Activated gamma-delta T cell treated with anti-CD3 and anti-CD28 coated beads, Interleukin-2, amount 50 U/mL, for 16 hours (primary cell): ENCODE results near the gene FAM229B.
"Not testable (repeated sequence)": the region's sequence is repeated elsewhere in the genome, so short reads cannot be mapped to it uniquely, and the experiment has no call there.

ENCODE experiments used
- DNase-seq: peaks from one replicate; pipeline ENCODE4 v3.0.0-alpha.2; 2020; ENCODE audit warnings: low read depth

Gene FAM229B

DNA sequence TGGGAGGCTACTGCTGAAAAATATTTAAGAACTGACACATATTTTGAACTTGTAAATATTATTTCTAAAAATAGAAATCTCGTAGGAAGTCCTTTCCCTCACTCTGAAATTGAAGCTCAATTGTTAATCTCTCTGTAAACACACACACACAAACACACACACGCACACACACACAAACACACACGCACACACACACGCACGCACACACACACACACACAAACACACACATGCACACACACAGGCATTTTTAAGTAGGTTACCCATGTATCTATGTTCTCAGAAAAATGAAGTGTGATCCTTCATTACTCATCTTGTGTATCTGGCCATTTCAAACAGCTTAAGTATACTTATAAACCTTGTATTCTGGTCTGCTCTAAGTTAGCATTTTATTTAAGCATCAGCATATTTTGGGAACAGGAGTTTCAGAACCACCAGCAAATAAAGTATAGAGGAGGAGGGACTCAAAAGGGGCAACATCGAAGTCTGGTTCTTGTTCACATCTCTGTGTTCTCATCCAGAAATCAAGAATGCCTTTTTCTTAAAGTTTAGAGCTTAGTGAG is 21.9 kb upstream of the FAM229B start:
- no peak for DNase-seq

DNA sequence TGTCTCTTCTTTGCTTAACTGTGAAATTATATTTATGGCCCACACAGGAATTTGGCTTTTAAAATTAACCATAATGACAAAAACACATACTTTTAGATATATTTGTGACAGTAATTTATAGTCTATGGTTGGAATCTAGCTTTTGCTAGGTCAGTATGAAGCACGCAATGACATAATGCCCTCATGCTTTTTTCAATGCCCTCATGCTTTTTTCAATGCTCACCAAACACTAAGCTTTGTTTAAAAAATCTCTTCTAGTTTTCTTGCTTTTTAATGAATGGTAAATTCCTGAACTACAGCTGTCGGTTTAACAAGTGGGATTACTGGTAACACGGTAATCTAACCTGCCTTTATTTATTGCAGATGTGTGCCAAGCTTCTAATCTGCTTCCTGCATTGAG is 20.8 kb upstream of the FAM229B start:
- no peak for DNase-seq

DNA sequence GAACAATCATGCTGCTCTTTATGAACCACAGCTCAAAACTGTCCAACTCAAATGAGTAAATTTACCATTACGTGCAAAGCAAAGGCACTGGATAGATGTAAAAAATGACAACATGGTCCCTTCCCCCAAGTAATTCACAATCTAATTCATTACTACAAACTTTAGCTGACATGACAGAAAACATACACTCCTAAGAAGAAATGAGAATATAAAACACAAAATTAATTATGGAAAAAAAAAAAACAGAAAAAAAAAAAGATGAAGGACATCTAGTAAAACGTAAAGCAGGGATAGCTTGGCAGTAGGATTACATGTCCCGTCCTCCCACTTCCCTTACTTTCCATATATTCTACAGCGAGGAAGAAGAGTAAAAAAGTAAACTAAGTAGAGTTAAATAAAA is 5.8 kb upstream of the FAM229B start:
- DNase-seq, result no peak

DNA sequence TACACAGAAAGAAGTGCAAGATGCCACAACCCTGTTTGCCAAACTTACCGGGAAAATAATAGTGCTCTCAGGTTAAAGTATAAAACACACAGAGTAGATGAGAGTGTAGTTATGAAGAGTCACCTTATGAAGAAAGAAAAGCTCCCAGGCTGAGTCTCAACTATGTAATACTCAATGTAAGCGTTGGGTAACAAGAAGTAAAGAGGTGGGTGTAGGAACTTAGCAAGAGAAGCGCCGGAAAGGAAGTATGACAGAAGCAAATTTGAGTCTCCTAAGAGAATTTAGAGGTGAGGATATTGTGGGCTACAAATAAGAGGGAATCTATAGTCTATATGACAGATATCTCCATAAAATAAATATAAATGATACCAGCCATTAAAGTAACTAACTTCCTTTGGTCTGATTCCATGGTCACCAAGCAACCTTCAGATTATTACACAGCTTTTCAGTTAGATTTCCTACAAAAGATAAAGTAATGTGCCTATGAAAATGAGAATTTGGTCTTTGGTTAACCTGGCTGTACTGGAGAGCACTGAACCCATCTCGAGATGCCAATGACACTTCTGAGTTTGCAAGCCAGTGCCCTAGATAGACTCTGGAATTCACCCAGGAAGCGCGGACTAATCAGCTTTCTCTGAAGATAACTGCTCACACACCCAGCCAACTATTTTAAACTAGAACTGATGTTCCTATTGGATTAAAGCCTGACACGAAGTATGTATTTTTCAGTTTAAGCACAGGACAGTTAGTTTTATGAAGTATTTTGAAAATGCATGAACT is 1.9 kb upstream of the FAM229B start:
- no peak for DNase-seq

DNA sequence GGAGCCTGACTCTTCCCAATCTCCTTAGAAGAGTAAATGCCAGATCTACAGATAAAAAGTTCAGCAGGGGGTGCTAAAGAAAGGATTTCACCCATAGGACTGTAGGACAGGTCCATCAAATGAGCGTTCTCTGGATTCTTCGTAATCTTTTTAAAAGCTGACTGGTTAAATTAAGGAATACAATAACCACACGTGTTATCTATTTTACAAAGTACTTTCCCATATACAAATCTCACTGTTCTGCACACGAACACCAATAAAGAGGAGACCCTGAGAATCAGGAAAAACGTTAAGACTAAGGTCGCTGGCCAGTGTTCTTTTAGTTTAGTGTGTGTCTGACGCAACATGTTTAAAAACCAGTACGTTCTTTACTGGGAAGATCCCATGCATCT is 651 bp upstream of the FAM229B start:
- DNase-seq, result no peak

DNA sequence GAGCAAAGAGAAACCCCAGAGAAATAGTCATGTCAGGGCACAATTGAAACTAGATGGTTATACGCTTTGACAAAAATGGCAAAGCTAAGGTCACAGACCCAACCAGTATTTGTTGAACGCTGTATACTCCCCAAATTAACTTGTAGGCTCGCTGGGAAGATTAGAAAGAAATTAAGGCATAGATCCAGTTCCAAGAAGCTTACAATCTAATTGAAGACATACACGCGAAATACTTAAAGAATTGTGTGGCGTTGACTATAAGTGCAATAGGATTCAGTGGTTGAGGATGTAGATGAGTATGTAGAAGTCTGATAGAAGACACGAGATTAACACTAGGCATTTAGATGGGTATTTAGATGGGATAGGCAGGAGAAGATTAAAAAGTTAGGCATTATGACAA is 525 bp downstream of the FAM229B start:
- no peak for DNase-seq

DNA sequence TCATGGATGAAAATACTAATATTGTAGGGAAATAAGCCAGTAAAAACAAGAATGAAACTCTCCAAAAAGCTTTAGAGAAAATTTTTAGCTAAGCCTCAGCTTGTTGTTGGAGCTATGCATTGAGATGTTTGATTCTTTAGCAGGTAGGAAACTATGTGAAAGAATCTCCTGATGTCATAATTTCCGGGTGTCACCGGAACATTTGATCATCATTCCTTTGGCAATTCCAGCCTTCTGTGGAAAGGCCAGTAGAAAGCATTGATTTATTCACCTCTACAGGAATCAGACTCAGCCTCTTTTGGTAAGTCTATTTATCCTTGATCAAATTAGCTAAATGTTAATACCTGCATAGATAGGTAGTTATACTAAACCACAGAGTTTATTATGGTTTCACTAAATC is 9.5 kb downstream of the FAM229B start:
- DNase-seq, result no peak

DNA sequence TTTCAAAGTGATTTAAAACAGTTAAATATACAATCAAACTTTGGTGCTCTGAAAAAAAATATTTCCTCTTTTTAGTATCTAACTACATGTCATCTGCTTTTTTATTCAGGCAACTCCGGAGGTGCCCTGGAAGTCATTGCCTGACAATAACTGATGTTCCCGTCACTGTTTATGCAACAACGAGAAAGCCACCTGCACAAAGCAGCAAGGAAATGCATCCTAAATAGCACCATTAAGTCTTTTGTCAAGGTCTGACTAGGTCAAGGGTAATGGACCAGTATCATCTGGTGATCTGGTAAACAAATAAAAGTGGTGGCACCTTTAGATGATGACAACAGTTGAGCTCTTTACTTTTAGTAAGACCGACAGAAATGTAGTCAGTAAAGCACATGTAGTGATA is 13.2 kb downstream of the FAM229B start:
- DNase-seq, result no peak

DNA sequence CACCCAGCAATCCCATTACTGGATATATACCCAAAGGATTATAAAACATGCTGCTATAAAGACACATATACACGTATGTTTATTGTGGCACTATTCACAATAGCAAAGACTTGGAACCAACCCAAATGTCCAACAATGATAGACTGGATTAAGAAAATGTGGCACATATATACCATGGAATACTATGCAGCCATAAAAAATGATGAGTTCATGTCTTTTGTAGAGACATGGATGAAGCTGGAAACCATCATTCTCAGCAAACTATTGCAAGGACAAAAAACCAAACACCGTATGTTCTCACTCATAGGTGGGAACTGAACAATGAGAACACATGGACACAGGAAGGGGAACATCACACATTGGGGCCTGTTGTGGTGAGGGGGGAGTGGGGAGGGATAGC is 18.6 kb downstream of the FAM229B start:
- DNase-seq, result not testable (repeated sequence)

DNA sequence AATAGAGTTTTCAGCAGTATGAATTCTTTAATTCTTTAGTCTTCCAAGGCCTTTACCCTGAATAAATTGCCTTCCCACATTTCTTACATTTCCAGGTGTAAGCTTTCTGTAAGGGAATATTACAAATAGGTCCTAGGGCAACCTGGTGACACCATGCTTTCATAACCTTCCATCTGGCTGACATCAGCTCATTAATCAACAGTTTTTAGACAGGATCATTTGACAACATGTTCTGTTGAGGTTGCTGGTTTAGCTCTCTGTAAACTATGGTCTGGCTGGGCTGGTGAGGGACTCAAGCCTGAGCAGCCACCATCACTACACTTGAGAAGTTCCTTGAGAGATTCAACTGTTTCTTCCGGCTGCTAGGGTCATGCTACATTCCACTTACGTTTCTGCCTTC is 19.2 kb downstream of the FAM229B start:
- no peak for DNase-seq

DNA sequence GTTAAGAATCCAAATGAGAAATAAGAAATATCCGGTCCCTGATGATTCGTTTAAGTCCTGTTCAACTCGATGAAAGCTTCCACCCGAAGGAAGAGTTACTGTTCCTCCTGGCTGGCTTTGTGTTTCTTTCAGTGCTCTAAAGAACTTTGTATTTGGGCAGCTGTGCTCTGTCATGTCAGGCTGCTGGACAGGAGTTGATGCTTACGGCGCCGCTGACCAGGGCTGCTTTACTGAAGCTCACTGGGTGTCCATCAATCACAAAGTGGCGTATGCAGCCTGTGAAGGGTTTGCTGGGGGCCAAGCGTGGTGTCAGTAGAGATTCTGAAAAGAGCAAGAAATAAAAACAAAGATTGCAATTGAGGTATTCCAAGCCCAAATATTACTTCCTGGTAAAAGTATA is 21.9 kb downstream of the FAM229B start:
- DNase-seq, result no peak

DNA sequence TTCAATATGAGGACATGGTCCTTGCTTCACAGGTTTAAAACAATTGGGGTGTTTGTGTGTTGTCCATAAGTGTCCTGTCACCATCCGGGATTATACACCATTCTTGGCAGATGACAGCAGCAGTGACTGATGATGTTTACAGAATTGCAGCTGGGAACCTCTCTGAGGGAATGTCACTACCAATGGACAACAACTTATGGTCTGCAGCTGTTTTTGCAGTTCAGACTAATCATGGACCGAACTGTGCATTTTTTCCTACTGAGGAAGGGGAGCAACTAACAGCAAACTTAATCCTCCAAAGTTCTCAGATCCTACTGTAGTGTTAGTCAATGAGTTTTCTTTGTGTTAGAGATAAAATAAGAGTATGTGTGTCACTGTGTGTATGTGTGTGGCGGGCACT is 26.0 kb downstream of the FAM229B start:
- no peak for DNase-seq

DNA sequence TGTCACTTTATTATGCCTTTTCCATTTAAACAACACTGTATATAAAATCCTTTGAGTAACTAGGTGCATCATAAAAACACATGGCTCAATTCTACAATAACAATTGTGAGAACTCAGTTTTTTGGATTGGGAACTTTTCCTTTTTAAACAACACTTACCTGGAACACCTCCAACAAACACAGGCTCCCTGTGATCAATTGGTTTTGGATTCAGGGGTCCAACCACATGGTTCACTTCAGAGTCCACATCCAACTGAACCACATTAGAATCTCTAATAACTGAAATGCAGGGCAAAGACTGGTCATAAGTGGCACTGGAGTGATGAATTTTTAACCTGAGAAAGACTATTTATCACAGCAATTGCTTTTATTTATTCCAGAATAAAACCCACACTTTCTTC is 26.5 kb downstream of the FAM229B start:
- no peak for DNase-seq

DNA sequence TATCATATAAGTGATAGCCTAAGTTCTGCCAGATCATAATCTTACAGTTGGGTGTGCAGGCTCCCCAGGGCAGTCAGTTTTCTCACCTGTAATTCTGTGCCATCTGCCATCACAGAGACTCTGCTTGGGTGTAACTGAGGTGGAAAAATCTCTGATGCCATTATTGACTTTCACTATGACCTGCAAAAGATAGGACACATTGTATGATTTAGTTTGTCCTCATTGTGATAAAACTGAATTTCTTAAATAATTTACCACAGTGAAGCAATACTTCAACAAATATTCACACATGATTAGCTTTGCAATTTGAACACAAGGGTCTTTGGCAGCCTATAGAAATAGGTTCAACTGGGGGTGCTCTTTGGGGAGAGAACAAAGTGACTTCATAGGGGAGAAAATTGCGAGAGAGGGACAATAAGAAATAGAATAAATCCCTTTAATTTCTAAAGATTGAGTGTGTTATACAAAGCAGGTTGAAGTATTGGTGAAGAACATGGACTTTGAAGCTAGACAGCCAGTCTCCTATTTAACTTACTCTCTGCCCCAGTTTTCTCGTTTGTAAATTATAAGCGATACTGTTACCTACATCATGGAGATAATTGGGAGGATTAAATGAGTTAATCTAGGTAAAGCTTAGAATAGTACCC is 27.3 kb downstream of the FAM229B start:
- no peak for DNase-seq

DNA sequence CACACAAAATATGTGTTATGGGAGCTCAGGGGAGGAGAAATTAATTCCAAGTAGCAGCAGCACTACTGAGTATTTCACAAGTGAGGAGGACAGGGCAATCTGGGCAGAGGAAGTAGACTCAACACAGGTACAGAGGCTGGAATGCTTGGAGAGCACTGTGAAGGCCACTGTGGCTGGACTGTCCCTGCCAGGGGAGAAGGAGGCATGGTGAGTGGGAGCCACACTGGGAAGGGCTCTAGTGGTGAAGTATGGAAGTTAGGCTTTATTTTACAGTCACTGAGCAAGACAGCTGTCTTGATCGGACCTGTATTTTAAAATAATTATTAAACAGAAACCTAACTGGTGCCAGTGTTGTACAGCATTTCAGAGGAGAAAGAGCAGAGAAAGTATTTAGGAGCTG is 28.8 kb downstream of the FAM229B start:
- no peak for DNase-seq

DNA sequence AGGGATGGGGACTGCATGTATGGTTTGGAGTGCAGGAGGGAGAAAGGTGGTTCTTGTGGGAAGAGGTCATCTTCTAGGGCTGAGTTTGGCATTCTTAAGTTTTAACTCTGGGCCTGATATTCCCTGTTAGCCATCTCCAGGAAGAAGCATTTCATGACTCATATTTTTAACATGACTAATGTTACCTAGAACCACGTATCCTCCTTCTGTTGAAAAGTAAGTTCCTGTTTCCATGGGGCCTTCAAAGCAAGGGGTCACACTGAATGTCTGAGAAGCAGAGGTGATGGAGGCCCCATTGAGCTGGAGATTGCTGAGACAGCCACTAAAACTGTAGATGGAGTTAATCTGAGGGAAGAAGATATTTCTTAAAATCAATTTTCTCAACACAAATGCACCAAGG is 30.2 kb downstream of the FAM229B start:
- no peak for DNase-seq

DNA sequence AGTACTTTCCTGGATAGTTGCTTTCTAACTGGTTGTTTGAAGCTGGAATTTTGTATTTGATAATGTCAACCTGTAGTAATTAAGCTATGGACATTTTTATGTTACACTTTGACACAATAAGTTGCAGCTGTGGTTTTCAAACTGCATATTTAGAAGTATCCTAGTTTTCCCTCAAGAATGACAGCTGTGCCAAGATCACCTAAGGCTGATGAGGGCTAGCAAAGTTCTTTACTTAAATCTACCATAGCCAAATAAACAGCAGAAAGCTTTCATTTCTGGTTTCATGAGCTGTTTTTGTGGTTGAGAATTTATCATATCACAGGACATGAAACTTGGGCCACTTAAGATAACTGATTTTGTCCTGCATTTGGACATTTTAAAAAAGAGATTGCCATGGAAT is 30.6 kb downstream of the FAM229B start:
- DNase-seq, result no peak

DNA sequence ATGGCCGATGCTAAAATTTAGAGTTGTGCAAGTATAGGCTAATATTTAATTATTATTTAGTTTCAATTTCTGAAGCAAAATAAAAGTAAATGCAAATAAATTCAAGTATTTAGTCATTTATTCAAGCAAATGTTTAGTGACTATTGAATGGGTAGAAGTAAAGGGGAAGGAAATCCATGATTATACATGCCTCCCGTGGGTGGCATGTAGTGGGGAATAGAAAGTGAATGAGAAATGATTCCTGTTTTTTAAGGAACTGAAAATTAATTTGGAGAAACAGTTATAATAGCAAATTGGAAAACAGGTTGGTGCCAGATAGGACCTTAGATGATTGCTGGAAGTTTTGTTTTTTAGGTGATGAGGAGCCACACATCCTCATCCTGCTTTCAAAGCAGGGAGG is 35.4 kb downstream of the FAM229B start:
- no peak for DNase-seq

DNA sequence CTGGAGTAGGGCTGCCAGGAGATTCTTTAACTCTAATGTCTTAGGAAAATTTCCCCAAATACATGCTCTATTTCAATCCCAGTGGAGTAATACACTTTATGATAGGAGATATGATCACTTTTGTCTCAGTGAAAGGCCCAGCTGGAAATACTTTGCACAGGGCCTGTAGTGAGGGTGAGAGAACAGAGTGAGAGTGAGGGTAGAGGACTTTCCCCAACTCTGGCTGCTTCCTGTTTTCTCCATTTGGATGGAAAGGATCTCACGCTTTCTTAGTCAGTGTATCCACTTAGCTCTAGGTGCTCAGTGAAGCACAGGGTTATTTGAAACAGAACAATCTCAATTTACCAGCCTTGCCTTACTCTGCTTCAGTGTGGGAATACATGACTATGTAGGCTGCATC is 36.6 kb downstream of the FAM229B start:
- DNase-seq, result no peak

DNA sequence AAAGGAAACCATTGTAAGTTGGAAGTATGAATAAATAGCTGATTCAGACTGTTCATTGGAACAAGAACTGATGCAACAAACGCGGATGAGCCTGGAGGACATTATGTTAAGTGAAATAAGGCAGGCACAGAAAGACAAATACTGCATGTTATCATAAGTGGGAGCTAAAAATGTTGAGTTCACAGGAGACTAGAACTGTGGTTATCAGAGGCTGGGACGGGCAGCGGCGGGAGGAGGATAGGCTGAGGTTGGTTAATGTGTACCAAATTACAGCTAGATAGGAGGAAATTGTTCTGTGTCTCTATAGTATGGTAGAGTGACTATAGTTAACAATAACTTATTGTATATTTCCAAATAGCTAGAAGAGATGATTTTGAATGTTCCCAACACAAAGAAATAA is 40.8 kb downstream of the FAM229B start:
- no peak for DNase-seq

DNA sequence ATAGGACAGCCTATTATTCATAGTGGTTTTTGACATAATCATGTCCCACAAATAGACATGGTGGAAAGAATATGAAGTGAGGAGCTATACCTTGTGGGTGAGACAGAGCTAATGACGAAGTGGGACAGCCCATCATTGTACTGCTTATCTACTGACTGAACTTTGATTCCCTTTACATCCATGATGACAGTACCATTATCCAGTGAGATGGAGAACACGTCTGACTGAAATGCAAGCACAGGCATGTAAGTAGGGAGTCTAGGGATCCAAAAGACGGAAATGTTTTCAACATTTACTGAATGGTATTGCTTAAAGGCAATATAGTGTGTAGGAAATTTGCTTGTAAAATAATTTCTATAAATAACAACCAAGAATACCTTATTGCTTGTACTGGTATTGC is 43.5 kb downstream of the FAM229B start:
- DNase-seq, result no peak

DNA sequence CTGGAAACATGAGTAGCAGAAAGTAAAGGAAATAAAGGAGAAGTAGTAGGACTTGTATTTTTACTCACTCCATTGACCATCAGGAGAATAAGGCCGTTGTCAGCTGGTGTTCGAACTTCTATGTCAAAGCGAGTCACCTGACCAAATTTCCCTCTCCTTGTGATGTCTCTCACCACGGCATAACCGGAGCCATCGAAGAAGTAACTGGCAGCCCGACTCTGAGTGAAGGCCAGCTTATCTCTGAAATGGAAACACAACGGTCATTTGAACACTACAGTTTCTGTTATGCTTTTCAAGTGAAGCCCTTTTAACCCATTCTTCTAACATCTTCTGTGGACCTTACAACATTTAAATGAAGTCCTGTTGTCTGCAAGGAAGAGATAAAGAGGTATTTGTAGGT is 51.7 kb downstream of the FAM229B start:
- no peak for DNase-seq

DNA sequence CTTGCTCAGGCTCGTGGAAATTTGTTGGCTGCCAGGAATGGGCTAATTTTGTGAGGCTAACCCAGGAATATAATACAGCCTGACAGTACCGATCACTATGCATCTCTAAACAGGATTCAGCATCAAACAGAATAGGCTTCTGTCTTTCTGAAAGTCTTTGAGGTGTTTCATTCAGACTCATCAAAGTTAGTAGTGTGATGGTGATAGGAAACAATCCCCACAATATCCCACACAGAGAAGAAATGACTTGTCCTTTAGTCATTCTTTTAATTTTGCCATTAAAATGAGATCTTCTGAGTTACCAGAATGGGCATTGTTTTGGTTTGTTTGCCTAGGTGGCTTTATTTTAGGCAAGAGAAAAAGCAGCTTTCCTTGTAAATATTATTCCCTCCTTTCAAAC is 54.3 kb downstream of the FAM229B start:
- no peak for DNase-seq
